H9 (cell line): ENCODE data around the gene ITPK1. TPM values are rescaled to one million over a fixed set of nuclear protein-coding genes. Genes with fewer than 3 reads are reported as not detected.

ENCODE experiments used
- DNase-seq: peaks from one replicate; pipeline ENCODE4 v3.0.0-alpha.2; 2017
- H2AFZ ChIP-seq: one replicate; pipeline ENCODE4 v1.6.1; 2013; ENCODE audit warnings: mild to moderate bottlenecking, low read length, control low read depth, moderate library complexity
- H2AK5ac ChIP-seq: 2 replicates; pipeline ENCODE4 v1.6.1; 2013; ENCODE audit warnings: low read length, control low read depth, mixed read lengths; ENCODE audit not compliant: insufficient read length
- H2BK120ac ChIP-seq: one replicate; pipeline ENCODE4 v1.6.1; 2013; ENCODE audit warnings: low read depth, mild to moderate bottlenecking, low read length, control low read depth, inconsistent platforms; ENCODE audit not compliant: poor library complexity, severe bottlenecking
- H2BK12ac ChIP-seq: 2 replicates; pipeline ENCODE4 v1.6.1; 2013; ENCODE audit warnings: low read length, control low read depth, mixed read lengths, low read depth; ENCODE audit not compliant: insufficient read length
- H2BK15ac ChIP-seq: 2 replicates; pipeline ENCODE4 v1.6.1; 2013; ENCODE audit warnings: low read depth, low read length, control low read depth
- H2BK20ac ChIP-seq: one replicate; pipeline ENCODE4 v1.6.1; 2013; ENCODE audit warnings: low read depth, mild to moderate bottlenecking, low read length, control low read depth, inconsistent platforms; ENCODE audit not compliant: poor library complexity, severe bottlenecking
- H2BK5ac ChIP-seq: 2 replicates; pipeline ENCODE4 v1.6.1; 2013; ENCODE audit warnings: low read length, control low read depth, mixed read lengths; ENCODE audit not compliant: insufficient read length
- H3K14ac ChIP-seq: 2 replicates; pipeline ENCODE4 v1.6.1; 2013; ENCODE audit warnings: low read length, control low read depth; ENCODE audit not compliant: insufficient read depth
- H3K18ac ChIP-seq: 2 replicates; pipeline ENCODE4 v1.6.1; 2013; ENCODE audit warnings: low read depth, mild to moderate bottlenecking, mixed read lengths, low read length, control low read depth; ENCODE audit not compliant: insufficient read length
- H3K23ac ChIP-seq: 2 replicates; pipeline ENCODE4 v1.6.1; 2013; ENCODE audit warnings: low read length, control low read depth, mixed read lengths, low read depth; ENCODE audit not compliant: insufficient read length
- H3K23me2 ChIP-seq: 2 replicates; pipeline ENCODE4 v1.6.1; 2013; ENCODE audit warnings: low read depth, mild to moderate bottlenecking, mixed read lengths, low read length, control low read depth; ENCODE audit not compliant: insufficient read length, poor library complexity, severe bottlenecking
- H3K27ac ChIP-seq: 2 replicates; pipeline ENCODE4 v1.5.1; 2013; ENCODE audit warnings: low read length, control low read depth, mixed read lengths, low read depth; ENCODE audit not compliant: insufficient read length
- H3K27me3 ChIP-seq: 2 replicates; pipeline ENCODE4 v1.6.1; 2013; ENCODE audit warnings: low read length, control low read depth, inconsistent platforms; ENCODE audit not compliant: insufficient read depth
- H3K4ac ChIP-seq: 2 replicates; pipeline ENCODE4 v1.6.1; 2013; ENCODE audit warnings: low read depth, mild to moderate bottlenecking, control low read depth, inconsistent platforms, low read length, moderate library complexity
- H3K4me1 ChIP-seq: 2 replicates; pipeline ENCODE4 v1.6.1; 2013; ENCODE audit warnings: low read length, control low read depth, inconsistent platforms; ENCODE audit not compliant: insufficient read depth
- H3K4me2 ChIP-seq: 2 replicates; pipeline ENCODE4 v1.6.1; 2013; ENCODE audit warnings: low read length, control low read depth, mixed read lengths; ENCODE audit not compliant: insufficient read length, insufficient read depth
- H3K56ac ChIP-seq: 2 replicates; pipeline ENCODE4 v1.6.1; 2013; ENCODE audit warnings: low read depth, mild to moderate bottlenecking, mixed read lengths, low read length, control low read depth; ENCODE audit not compliant: insufficient read length
- H3K79me1 ChIP-seq: 2 replicates; pipeline ENCODE4 v1.6.1; 2013; ENCODE audit warnings: low read depth, mild to moderate bottlenecking, moderate library complexity, low read length, control low read depth, inconsistent platforms; ENCODE audit not compliant: insufficient read depth, poor library complexity, severe bottlenecking
- H3K79me2 ChIP-seq: 2 replicates; pipeline ENCODE4 v1.6.1; 2013; ENCODE audit warnings: low read length, control low read depth, inconsistent platforms; ENCODE audit not compliant: insufficient read depth
- H3K9ac ChIP-seq: 2 replicates; pipeline ENCODE4 v1.6.1; 2013; ENCODE audit warnings: low read length, control low read depth, mixed read lengths; ENCODE audit not compliant: insufficient read length; ENCODE audit errors: extremely low read depth
- H3K9me3 ChIP-seq: one replicate; pipeline ENCODE4 v1.6.1; 2013; ENCODE audit warnings: low read depth, low read length, inconsistent platforms; ENCODE audit not compliant: control insufficient read depth
- H3T11ph ChIP-seq: one replicate; pipeline ENCODE4 v1.6.1; 2013; ENCODE audit warnings: mild to moderate bottlenecking, low read length, control low read depth, inconsistent platforms
- H4K20me1 ChIP-seq: one replicate; pipeline ENCODE4 v1.6.1; 2013; ENCODE audit not compliant: control insufficient read depth, insufficient read length, insufficient read depth
- H4K5ac ChIP-seq: 2 replicates; pipeline ENCODE4 v1.6.1; 2013; ENCODE audit warnings: low read depth, mild to moderate bottlenecking, mixed read lengths, low read length, control low read depth; ENCODE audit not compliant: insufficient read length
- H4K8ac ChIP-seq: replicated peaks from 2 replicates; pipeline ENCODE4 v1.6.1; 2013; ENCODE audit warnings: low read length, control low read depth, mixed read lengths, low read depth; ENCODE audit not compliant: insufficient read length
- H4K91ac ChIP-seq: 2 replicates; pipeline ENCODE4 v1.6.1; 2013; ENCODE audit warnings: low read depth, mild to moderate bottlenecking, moderate library complexity, mixed read lengths, low read length, control low read depth; ENCODE audit not compliant: insufficient read length
- H3K27ac Mint-ChIP-seq, 3 experiments: 2 replicates in 2 of 3; 3 replicates in 1 of 3; pipeline ENCODE4 v1.8.0; 2020 to 2021; ENCODE audit warnings: mixed read lengths in 3 of 3, mild to moderate bottlenecking in 1 of 3, moderate library complexity in 1 of 3
- H3K27me3 Mint-ChIP-seq: 2 replicates; pipeline ENCODE4 v1.8.0; 2021; ENCODE audit warnings: low read depth, mild to moderate bottlenecking, moderate library complexity, mixed read lengths
- H3K36me3 Mint-ChIP-seq, 3 experiments: 2 replicates in 2 of 3; 3 replicates in 1 of 3; pipeline ENCODE4 v1.8.0; 2020 to 2021; ENCODE audit warnings: low read depth in 3 of 3, mixed read lengths in 3 of 3; ENCODE audit not compliant: insufficient read depth in 1 of 3
- H3K4me1 Mint-ChIP-seq, 2 experiments: 2 replicates each; pipeline ENCODE4 v1.8.0; 2020; ENCODE audit warnings: mixed read lengths in 2 of 2
- H3K4me3 Mint-ChIP-seq, 2 experiments: 2 replicates in 1 of 2; 3 replicates in 1 of 2; pipeline ENCODE4 v1.8.0; 2020 to 2021; ENCODE audit warnings: mild to moderate bottlenecking in 2 of 2, mixed read lengths in 2 of 2, moderate library complexity in 1 of 2
- H3K9me3 Mint-ChIP-seq, 2 experiments: 2 replicates in 1 of 2; 3 replicates in 1 of 2; pipeline ENCODE4 v1.8.0; 2020; ENCODE audit warnings: mild to moderate bottlenecking in 2 of 2, mixed read lengths in 2 of 2, moderate library complexity in 1 of 2
- WGBS: extraction: QIAGEN DNeasy Blood & Tissue Kit; methylation state at CpG from one replicate; pipeline ENCODE4 v1.1.7; 2013; ENCODE audit warnings: missing lambda C conversion rate, low lambda C conversion rate, mixed read lengths; ENCODE audit not compliant: insufficient read length; ENCODE audit errors: extremely low coverage; 5-methylcytosine and 5-hydroxymethylcytosine counted together
- total RNA-seq: library from RNA; stranded (reverse); gene quantifications from 2 replicates; pipeline ENCODE4 v1.2.1, GENCODE V29; 2021
- TF ChIP-seq, protein P1 (sequence below): fragments of 200-600 bp; sonication (generic); conservative IDR thresholded peaks from 3 replicates; pipeline ENCODE4 v1.8.0; 2021; ENCODE audit warnings: antibody characterized with exemption, mild to moderate bottlenecking

ITPK1 gene
- total RNA-seq, 1 experiment from 2014 or later = 92.7 TPM

DNA sequence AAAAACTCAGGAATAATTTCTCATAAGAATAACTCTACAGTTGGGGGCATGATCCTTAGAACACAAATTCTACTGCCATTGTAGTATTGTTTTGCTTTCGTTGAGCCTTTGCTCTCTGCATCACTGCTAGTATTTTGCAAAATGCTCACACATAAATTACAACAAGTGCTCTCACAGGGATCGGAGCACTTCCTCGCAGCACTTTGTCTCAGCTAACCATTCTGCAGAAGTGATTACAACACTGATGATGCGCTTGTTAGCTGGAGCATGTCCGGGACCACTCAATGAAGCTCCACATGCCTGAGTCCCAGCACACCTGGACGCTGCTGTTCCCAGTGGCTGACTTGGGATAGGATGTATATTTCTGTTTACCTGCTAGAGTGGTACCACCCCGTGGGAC is 37.4 kb upstream of the ITPK1 start:
- Histone ChIP-seq H2BK12ac (no peak overlapping the region), H3T11ph (no peak overlapping the region), H3K56ac (no peak overlapping the region), H3K18ac (no peak overlapping the region), H2AFZ (no peak overlapping the region), H3K14ac (no peak overlapping the region), H4K91ac (no peak overlapping the region), H3K4me1 (no peaks in the 10 kb centered on the region; the same call in 1 of the 2 replicates), H3K23me2 (no peaks in the 10 kb centered on the region), H3K27me3 (no peaks in the 10 kb centered on the region), H3K4me2 (no peak overlapping the region), H4K20me1 (no peaks in the 10 kb centered on the region), H2BK15ac (no peak overlapping the region), H2BK20ac (no peak overlapping the region), H4K8ac (no peak overlapping the region), H2BK120ac (no peak overlapping the region), H3K4ac (no peak overlapping the region), H3K9me3 (no peaks in the 10 kb centered on the region), H2AK5ac (no peak overlapping the region), H3K23ac (no peak overlapping the region), H3K27ac (no peak overlapping the region), H3K79me2 (no peaks in the 10 kb centered on the region), H2BK5ac (no peak overlapping the region), H3K79me1 (no peaks in the 10 kb centered on the region), H4K5ac (no peak overlapping the region), H3K9ac (no peak overlapping the region)
- H3K27ac Mint-ChIP-seq = no peak overlapping the region
- H3K4me1 Mint-ChIP-seq = peaks cover 2 to 10% of the 10 kb centered on the region in 2 experiments; a peak in 3 of 4 replicates
- no peaks in the 10 kb centered on the region; the same call in 1 of the 2 replicates for H3K27me3 Mint-ChIP-seq
- TF ChIP-seq, protein P1, sequence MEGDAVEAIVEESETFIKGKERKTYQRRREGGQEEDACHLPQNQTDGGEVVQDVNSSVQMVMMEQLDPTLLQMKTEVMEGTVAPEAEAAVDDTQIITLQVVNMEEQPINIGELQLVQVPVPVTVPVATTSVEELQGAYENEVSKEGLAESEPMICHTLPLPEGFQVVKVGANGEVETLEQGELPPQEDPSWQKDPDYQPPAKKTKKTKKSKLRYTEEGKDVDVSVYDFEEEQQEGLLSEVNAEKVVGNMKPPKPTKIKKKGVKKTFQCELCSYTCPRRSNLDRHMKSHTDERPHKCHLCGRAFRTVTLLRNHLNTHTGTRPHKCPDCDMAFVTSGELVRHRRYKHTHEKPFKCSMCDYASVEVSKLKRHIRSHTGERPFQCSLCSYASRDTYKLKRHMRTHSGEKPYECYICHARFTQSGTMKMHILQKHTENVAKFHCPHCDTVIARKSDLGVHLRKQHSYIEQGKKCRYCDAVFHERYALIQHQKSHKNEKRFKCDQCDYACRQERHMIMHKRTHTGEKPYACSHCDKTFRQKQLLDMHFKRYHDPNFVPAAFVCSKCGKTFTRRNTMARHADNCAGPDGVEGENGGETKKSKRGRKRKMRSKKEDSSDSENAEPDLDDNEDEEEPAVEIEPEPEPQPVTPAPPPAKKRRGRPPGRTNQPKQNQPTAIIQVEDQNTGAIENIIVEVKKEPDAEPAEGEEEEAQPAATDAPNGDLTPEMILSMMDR = no peak
- H3K9me3 Mint-ChIP-seq = no peaks in the 10 kb centered on the region
- no CpG with 5 or more reads among the region's 7 CpGs for WGBS
- no peak for DNase-seq
- no peaks in the 10 kb centered on the region for H3K36me3 Mint-ChIP-seq
- H3K4me3 Mint-ChIP-seq = no peak overlapping the region
